22Rv1 (cell line): ENCODE data around the gene RBM14.
"Not testable (repeated sequence)": the region's sequence is repeated elsewhere in the genome, so short reads cannot be mapped to it uniquely, and the experiment has no call there.

Experiments used
- CTCF ChIP-seq: fragments of 450-650 bp; IDR thresholded peaks from 2 replicates; pipeline ENCODE4 v1.5.1; 2017; ENCODE audit warnings: mild to moderate bottlenecking
- ZFX ChIP-seq: fragments of 450-650 bp; IDR thresholded peaks from 2 replicates; pipeline ENCODE4 v1.6.1; 2017; ENCODE audit warnings: antibody characterized with exemption, borderline replicate concordance

- not testable (repeated sequence) for TF ChIP-seq CTCF, ZFX
Observed at GRCh38 chr11:66606608-66607007, 9.8 kb upstream of the RBM14 start.
